GM15510 (cell line): ENCODE measurements around the gene AATF.

Experiments
- POLR2A ChIP-seq: IDR thresholded peaks from 3 replicates; pipeline ENCODE4 v1.6.1; 2011; ENCODE audit warnings: borderline replicate concordance; ENCODE audit not compliant: insufficient read length; ENCODE audit errors: extremely low read depth

AATF gene

GRCh38 chr17:37081287-37081686 is 132.5 kb downstream of the AATF start:
- no peak for TF ChIP-seq POLR2A

DNA sequence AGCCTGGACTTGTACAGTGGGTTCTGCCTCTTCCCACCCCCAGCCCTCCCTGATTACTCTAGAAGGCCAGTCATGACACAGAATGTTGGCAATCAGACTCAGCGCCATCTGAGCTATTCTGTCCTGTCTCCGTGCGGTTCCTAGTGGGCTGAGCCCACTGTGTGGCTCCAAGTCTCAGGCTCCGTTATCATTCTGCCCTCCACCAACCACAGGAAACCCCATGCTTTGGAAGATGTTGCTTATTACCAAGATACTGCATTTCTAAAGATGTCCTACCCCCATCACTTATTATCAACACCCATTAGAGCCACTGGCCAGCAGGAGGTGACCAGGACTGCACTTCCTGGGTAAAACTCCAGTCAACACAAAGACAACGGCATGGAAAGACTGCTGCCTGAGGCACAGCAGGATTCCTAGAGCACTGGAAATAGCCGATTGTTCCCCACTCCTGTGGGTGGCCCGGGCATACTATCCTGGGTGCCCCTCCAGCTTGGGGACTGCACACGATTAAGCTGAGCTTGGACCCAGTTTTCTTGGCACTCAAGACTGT is 133.6 kb downstream of the AATF start:
- no peak for TF ChIP-seq POLR2A

DNA sequence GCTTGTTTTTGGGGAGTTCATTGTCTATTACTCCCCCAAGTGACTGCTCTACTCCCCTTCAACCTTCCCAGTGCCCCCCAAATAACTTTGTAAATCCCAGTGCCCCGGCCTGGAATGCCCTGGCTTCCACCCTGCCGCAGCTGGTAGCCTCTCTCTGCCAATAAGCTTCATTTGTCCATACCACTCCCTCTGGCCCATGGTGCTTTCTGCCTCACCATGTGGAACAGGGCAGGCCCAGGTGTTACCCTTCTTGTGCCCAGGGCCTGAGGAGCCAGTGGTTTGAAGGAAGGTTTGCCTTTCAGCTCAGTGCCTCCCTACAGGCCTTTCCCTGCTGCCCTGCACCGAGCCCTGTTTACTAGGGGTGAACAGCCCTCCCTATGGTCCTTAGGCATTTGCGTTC is 134.2 kb downstream of the AATF start:
- TF ChIP-seq POLR2A, result no peak

DNA sequence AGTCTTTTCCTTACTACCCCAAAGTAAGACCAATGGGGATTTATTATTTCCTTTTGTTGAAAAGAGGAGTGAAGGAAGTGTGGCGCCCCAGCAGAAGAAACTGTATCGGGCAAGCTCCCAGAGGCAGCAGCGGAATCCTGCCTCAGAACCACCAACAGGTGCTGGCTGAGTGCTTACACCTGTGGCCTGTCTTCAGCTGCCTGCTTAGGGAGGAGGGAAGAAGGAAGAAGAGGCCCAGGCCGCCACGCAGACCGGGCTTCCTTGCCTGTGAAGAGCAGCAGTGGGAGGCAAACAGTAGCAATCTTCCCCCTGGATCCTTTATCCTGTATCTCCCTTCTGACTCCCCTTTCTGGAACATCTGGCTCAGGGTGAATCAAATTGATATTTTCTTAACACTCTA is 134.7 kb downstream of the AATF start:
- TF ChIP-seq POLR2A, result no peak

- TF ChIP-seq POLR2A, result no peak
Observed at GRCh38 chr17:37084372-37084771, 135.6 kb downstream of the AATF start.

DNA sequence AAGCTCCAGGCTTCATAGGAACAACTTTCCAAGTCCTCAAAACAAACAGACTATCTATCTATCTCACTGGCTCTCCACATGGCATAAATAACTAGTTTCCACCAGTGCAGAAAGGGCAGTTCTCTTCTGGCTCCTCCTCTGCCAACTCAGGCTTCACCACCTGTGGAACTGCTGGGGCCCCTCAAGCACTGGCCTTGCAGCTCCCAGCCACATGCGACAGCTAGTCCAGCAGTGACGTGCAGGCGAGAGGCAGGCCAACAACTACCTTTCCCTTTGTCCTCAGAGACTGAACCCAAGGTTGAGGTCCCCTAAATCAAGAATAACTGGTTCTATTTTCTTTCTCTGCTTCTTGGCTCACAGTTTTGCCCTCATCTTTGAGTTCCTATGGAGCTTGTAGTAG is 137.6 kb downstream of the AATF start:
- TF ChIP-seq POLR2A, result no peak

DNA sequence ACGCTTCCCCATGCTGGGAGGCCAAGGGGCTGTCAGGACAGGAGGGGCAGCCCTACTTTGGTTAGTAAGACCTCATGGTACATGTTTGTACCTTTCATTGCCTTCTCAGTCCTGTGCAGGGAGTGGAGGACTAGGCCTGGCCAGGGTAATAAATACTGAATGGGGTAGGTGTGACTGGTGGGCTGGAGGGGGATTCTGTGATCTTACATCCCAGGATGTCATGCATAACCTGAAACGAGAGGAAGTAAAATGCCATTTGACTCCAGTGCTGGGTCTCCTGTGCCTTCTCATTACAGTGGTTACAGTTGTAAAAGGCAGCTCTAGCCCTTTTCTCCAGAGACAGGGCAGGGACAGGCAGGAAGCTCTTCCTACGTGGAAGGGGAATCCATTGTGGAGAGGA is 138.2 kb downstream of the AATF start:
- TF ChIP-seq POLR2A, result no peak

GRCh38 chr17:37087683-37088082 is 138.9 kb downstream of the AATF start:
- no peak for TF ChIP-seq POLR2A

GRCh38 chr17:37088459-37088858 is 139.7 kb downstream of the AATF start:
- TF ChIP-seq POLR2A, result no peak

GRCh38 chr17:37088913-37089312 is 140.2 kb downstream of the AATF start:
- no peak for TF ChIP-seq POLR2A

DNA sequence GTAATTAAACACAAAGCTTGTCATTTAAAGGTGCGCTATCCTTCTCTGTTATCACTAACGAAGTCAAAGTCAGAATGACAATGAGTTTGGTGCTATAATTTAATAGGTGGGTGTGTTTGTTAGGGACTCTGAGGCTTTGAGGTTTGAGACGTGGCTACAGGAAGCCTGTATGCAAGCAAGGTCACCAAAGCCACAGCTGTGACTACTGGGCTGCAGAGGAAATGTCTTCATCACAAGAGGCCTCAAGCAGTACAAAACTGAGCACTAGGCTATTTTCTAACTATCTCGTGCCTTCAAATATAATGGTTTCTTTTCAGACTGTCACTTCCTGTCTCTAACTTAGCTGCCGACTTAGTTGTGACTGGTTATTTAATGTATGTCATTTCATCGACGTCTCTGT is 141.2 kb downstream of the AATF start:
- no peak for TF ChIP-seq POLR2A

DNA sequence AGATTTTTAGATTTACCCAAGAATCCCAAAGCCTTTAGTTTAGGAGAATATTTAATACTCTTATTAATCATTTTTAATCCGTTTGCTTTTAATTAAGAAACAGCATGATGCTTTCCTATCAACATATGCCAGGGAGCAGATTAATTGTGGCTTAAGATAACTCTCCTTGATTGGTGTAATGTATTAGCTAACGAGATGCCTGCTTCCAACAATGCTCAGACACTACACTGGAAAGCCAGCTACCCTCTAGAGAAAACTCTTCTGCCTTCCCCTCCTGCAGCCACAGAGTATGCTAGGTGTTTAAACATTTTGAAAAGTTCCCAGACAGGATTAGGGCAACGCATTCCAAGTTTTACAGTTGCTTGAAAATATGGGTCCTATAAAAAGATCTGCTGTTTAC is 142.2 kb downstream of the AATF start:
- no peak for TF ChIP-seq POLR2A

DNA sequence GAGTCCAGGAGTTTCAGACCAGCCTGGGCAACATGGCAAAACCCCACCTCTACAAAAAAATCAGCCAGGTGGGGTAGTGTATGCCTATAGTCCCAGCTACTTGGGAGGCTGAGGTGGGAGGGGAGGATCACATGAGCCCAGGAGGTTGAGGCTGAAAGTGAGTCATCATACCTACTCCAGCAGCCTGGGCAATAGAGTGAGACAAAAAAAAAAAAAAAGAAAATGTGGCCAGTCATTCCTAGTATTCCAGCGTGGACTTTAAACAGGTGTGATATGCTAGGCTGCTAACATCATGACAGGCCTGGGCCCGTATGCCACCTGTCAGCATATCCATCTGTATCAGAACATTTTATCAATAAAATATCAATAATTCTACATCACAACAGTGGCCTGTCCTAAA is 143.3 kb downstream of the AATF start:
- TF ChIP-seq POLR2A, result no peak

DNA sequence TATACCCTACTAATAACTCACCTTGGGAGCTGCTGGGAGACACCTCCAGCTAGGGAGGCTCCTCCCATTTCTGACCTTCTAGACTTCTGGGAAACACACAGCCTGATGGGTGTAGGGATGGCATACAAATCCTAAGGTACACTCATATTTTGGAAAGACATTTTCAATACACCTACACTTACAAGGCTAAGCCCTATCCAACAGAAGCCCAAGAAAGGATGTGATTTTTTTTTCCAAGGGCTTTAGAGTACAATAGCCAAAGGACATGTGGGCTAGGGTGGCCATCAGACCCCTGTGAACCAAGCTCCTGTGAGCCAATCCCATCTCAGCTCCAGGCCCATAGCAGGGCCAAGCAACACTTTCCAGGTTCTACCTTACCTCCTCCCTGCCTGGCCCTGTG is 143.9 kb downstream of the AATF start:
- no peak for TF ChIP-seq POLR2A

DNA sequence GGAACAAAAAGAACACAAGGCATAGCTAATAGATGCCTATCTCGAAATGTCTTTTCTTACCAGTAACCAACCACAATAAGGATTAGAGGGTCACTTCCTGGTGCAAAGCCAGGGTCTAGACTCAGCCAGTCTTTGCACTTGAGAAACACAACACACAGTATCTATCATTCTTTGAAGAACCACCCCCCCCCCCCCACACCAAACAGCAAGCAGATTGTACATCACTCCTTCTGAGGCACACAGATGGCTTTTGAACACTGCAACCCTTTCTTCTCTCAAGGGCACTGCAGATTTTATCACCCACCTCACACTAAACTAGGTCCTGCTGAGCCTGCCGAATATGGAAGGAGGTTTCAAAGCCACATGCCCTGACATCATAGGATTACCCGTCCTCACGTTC is 145.6 kb downstream of the AATF start:
- no peak for TF ChIP-seq POLR2A

- TF ChIP-seq POLR2A, result no peak
Observed at GRCh38 chr17:37096071-37096470, 147.3 kb downstream of the AATF start.

DNA sequence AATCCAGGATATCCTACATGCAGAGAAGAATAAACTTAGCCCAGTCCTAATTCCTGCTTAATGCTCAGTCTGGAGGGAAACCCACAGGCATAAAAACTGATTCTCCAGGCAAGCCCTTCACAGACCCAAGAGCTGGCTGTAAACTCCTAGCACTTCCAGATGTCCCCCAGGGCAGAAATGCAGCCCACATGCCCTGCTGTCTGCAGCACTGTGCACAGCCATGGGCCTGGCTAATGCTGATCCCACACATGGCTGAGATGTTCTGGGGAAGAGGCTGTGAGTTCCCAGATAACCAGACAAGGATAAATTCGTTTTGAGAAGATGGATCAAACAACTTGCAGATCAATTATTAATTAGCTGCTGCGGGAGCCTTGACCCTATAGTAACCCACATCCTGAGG is 148.4 kb downstream of the AATF start:
- no peak for TF ChIP-seq POLR2A
